C1 segment of cervical spinal cord (tissue), 14 donors: ENCODE results near the gene VWA5B1.
"Not testable (repeated sequence)": the region's sequence is repeated elsewhere in the genome, so short reads cannot be mapped to it uniquely, and the experiment has no call there.

Experiments
- DNase-seq, 14 donors: peaks; one replicate each; lab custom pipeline; 2025; lab: John Stamatoyannopoulos, UW

VWA5B1 gene

DNA sequence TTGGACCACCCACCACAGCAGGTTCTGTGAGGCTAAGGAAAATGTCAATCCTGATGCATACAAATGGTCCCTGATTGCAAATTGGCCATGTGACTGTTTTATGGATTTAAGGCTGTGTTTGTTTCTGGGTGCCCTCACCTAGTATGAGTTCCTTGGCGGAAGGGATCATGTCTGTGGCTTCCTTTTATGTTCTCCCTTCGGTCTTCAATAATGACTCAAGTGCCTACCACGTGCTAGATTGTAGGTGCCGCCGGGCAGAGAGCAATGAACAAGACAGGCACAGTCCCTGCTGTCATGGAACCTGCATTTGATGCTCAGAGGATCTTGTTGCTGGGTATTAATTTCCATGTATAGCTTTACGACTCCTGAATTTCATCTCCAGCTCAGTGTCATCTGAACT lies 9.8 kb upstream of the VWA5B1 start:
- DNase-seq = no peak

DNA sequence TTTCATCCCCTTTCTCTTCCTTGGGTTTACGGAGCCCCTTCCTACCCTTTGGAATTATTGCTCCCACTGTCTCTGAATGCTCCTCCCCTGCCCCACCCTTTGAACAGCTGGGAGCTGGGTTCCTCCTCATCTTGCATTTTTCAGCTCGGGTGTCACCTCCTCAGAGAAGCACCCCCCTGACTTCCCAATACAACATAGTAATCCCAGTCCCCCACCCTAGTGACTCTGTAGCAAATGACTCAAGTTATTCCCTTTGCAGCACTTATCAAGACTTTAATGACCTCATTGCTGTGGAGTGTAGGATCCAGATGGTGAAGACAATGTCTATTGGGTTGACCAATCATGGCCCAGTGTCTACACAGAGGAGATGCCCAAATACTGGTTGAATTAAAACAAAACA lies 8.9 kb upstream of the VWA5B1 start:
- DNase-seq = no peak

DNA sequence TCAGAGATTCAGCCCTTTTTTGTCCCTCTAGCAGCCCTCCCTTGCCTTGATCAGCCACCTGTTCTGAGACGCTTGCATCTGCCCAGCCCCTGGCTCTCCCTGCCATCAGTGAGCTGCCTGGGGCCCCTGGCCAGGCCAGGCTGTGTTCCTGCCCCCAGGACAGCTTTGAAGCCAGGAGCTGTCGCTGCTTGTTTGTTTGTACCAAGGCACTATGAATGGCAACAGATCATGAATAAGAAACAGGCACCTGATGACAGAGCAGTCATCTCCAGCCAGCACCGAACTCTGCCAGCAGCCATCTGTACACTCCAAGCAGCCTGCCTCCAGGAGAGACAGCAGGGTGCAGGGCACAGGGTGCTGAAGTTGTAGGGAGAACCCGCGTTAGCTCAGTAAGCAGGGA lies 8.1 kb upstream of the VWA5B1 start:
- peak in 4 of 14 donors; percentile 2 to 22 (median 6) for DNase-seq

DNA sequence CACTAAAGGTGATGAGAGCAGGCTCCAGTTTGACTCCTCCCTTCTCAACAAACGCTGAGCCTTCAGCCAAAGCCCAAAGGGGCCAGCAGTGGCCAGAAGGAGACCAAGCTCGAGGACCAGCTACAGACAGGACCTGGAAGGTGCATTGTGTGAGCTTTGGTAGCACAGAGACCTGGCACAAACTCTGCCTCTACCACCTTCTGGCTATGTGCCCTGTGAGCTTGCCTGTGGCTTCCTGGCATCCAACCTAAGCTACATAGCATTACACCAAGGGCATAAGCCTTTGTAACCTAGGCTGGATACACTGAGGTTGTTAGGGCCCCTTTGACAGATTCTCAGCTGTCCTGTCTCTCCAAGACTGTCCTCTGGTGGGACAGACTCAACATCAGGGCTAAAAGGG lies 6.6 kb upstream of the VWA5B1 start:
- DNase-seq = no peak

DNA sequence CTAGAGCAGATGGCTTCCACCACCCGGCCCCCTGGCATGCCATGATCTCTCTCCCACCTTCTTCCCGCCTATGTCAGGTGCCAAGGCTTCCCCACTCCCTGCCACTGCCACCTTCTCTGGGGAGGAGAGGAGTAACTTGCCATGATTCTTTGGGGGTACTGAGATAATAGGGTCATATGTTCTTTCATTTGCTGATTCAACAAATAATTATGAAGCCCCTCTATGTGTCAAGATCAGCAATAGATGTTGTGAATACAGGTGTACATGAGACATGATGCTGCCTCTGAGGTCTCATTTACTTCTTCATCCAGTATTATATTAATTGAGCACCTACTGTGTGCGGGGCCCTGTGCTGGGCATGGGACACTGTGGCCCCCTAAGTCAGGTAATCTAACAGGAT lies 6.0 kb upstream of the VWA5B1 start:
- no peak for DNase-seq

DNA sequence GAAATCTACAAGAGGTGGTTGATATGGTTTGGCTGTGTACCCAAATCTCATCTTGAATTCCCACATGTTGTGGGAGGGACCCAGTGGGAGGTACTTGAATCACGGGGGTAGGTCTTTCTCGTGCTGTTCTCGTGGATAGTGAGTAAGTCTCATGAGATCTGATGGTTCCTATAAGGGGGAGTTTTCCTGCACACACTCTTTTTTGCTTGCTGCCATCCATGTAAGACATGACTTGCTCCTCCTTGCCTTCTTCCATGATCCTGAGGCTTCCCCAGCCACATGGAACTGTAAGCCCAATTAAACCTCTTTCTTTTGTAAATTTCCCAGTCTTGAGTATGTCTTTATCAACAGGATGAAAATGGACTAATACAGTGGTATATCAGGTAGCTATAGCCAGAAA lies 5.2 kb upstream of the VWA5B1 start:
- DNase-seq = no peak

DNA sequence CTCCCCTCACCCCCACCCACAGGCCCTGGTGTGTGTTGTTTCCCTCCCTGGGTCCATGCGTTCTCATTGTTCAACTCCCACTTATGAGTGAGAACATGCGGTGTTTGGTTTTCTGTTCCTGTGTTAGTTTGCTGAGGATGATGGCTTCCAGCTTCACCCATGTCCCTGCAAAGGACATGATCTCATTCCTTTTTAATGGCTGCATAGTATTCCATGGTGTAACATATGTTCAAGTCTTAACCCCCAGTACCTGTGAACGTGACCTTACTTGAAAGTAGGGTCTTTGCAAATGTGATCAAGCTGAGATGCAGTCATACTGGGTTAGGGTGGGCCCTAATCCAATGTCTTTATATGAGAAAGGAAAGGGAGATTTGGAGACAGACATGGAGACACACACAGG lies 3.0 kb upstream of the VWA5B1 start:
- not testable (repeated sequence) for DNase-seq

DNA sequence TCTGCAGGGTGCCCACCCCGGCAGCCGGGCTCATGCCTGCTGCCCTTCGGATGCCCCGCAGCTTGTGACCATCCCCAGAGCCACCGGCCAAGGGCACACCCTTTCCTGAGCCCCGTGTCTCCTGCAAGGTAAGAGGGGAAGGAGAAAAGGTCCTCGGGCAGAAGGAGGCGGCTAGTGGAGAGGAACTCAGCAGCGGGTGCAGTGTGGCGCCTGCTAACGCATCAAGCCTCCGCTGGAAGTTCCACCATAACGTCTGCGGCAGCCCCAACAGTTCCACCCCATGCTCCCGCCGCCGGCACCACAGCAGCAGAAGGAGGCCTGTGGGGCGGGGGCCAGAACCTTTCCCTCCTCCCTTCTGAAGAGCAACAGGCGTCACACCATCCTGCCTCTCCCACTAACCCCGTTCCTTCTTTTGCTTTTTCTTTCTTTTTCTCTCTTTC lies 990 bp downstream of the VWA5B1 start:
- DNase-seq = peak in 1 of 14 donors; percentile 14

DNA sequence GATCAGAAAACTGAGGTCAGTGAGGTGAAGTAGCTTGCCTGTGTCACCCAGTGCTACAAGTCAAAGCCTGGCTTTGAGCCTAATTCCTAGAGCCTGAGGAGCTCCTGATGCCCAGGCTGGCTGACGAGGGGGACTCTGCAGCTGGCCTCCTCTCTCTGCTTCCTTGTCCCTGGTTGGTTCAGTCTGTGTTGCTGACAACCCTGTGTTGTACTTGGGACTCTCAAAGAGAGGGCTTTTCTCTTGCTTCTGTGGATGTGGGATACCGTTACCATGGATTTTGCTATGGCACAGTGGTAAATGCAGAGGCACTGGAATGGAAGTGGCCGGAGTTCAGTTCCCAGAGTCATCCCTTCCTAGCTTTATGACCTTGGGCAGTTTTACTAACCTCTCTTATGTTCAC lies 8.0 kb downstream of the VWA5B1 start:
- peak in 4 of 14 donors; percentile 2 to 20 (median 13) for DNase-seq

DNA sequence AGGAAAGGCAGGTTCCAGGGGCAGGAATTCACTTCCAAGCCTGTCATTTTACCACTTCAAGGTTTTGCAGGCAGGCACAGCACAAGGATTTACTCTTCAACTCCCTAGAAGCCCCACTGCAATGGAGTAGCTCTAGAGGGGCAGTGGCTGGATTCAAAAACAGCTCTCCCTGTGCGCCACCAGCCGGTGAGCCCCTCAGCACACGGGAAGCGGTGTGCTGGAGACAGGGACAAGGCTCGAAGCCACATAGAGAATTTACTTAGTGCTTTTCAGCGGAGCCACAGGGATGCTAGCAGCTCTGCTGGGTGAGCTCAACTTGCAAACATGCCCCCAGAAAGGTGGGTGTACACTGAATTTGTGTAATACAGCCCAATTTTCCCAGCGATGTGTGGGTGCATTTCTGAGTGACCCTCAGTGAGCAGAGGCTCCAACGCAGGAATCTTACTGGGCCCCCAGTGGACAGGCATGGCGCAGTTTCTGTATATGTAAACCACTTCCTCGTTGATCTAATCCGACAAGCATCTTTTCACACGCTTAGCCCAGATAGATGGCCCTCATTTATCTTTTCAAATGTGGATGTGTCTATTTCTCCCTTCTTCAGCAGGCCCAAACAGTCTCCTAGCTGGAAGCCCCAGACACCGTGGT lies 10.9 kb downstream of the VWA5B1 start:
- no peak for DNase-seq

DNA sequence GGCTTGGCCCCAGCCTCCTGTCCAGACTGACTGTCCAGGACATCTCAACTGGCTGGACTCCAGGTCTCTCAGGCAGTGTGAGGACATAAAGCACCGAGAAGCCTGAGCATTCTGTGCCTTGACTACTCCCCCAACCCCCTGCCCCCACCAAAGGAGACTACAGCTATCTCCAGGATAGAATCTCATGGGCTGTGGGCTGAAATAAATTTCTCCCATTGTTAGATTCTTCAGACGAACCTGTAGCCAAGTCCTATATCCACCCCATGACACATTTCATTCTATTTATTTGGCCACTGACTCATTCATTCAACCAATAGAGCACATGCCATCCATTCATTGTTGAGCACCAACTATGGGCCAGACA lies 11.4 kb downstream of the VWA5B1 start:
- no peak for DNase-seq

DNA sequence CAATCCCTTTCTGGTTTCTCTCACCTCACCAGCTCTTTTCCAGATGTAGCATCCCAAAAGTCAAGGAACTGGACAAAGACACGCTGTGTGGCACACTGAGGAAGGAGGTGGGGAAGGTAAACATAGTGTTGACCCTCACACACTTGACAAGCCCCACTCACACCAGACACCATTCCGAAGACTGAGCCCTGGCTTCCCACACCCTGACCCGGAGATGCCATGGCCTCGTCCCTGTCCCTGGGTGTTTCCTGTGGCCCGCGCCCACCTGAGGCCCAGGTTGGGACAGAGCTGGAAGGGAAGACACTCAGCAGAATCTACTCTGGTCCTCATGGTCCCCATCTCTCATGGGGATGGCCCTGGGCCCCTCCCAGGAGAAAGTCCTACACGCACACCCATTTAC lies 16.4 kb downstream of the VWA5B1 start:
- DNase-seq = no peak

DNA sequence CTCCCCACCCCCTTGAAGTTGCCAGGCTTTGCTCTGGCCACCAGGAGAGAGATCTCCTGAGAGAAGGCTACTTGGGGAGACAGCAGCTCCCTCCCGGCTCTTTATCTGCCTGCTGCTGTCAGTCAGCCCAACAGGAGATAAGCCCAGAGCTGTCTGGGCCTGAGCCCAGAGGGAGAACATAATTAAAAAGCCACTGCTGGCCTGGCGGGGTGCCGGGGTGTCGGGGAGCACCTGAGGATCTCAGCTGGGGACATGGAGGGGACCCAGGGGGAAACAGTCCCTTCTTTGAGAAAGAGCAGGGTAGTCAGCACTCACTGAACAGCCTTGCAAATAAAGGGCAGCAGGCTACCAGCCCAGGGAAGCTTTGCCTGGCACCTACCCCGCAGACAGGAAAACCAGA lies 17.9 kb downstream of the VWA5B1 start:
- DNase-seq = no peak

DNA sequence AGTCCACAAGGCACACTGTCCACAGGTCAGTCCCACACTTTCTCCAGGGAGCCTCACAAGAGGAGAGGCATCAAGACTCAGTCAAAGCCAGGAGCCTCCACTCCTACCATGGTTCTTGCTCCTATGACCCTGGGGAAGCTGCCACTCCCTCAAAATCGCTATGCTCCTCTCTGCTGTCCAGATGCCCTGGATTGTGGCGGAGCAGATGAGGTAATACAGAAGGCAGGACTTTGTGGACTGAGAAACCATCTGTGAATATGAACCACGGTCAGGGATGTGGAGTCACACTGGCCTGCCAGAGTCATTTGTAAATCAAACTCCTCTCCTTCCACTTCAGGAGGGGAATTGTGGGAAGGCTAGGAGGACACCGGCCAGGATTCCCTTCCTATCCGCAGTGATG lies 20.6 kb downstream of the VWA5B1 start:
- no peak for DNase-seq

DNA sequence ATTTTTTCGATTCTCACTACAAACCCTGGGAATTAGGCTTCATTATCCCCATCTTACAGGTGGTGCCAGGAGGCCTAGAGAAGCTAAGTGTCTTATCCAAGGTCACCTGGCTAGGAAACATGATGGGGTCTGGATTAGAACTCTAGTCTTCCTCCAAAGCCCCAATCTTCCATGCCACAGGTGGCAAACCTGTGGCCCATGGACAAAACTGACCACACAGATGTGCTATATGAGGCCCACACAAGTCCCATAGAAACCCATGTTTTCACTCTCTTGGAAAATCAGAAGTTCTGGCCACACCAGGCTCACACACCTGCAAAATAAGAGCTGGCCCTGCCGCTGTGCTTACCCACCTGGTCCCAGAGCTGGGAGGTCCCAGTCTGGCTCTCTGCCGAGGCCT lies 21.6 kb downstream of the VWA5B1 start:
- no peak for DNase-seq

DNA sequence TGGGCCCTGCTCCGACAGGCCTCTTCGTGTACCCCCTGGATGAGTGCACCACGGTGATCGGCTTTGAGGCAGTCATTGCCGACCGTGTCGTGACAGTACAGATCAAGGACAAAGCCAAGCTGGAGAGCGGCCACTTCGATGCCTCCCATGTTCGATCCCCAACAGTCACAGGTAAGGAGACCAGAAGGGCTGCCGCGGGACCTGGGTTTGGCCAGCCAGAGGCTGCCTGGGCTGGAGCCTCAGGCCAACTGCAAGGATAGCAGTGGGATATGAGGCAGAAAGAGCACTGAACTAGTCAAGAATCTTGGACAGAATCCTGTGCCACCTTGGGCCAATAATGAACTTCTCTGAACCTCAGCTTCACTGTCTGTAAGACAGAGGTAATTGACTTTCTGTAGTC lies 22.1 kb downstream of the VWA5B1 start:
- DNase-seq = no peak

DNA sequence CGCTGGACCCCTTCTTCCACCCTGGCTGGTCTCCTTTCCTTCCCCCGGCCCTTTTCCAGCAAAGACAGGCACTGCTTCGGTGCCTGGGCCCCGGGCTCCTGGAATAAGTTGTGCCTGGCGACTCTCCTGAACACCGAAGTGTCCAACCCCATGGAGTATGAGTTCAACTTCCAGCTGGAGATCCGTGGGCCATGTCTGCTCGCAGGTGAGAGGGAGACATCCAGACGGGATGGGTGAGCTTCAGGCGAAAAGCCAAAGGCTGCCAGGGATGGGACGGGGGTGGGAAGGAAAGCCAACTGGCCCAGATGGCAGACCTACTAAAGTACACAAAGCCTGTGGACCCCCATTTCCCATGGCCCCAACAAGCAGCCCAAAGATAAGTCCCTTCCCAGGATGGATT lies 26.8 kb downstream of the VWA5B1 start:
- no peak for DNase-seq

DNA sequence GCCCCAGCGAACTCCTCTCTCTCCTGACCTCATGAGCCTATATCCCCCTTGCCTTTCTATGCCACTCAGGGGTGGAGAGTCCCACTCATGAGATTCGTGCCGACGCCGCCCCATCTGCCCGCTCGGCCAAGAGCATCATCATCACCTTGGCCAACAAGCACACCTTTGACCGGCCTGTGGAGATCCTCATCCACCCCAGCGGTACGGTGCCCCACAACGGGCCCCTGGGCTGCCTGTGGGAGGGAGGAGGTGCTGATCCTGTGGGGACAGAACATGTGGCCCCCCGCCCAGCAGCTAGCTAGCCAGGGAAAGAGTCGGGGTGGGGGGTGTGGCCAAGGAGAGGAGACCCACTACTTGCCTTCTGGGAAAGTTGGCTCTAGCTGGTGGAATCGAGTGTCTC lies 27.8 kb downstream of the VWA5B1 start:
- no peak for DNase-seq

DNA sequence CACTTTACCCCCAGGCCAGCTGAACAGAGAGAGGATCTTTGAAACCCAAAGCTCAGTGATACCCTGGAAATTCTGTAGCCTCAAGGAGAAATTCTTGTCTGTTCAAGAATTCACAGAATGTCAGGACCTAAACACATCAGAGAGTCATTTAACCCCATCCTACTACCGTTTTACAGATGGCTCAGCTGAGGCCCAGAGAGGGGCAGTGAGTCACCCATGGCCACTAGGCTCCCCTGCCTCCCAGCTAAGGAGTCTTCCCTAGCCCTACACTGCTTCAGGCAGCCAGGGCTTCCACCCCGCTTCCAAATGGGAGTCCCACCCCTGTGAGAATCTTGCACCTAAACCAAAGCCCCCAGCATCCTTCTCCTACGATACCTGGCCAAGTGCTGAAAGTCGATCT lies 28.3 kb downstream of the VWA5B1 start:
- DNase-seq = no peak

DNA sequence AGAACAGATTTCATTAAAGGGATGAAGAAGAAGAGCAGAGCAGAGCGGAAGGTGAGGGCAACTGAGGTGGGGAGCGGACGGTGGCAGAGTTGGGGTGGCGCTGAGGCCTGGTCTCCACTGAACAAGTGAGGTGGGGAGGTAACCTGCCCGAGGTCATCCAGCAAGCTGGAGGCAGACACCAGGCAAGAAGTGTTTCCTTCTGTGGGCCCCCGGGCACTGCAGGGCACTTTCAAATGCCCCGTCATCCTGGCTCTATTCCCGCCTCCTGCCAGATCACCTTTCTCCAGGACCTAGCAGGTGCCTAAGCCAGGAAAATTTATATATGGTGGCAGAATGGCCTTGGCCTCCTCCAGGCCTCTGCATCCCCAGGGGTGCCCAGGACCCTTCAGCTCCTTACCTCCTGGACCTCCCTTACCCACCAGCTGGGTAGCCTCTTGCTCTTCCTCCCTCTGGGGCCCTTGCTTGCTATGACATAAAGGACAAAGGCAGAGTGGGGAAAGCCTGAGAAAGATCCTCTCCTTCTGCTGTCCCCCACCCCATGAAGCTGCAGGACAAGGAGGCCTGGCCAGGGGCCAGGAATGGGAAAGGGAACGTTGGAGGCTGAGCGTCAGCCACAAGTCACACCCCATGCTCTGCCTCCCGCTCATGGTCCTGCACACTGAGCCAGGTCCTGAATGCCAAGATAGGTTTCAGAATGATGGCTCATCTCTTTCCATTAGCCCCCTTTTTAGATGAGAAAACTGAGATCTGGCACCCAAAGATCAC lies 29.0 kb downstream of the VWA5B1 start:
- DNase-seq = no peak

DNA sequence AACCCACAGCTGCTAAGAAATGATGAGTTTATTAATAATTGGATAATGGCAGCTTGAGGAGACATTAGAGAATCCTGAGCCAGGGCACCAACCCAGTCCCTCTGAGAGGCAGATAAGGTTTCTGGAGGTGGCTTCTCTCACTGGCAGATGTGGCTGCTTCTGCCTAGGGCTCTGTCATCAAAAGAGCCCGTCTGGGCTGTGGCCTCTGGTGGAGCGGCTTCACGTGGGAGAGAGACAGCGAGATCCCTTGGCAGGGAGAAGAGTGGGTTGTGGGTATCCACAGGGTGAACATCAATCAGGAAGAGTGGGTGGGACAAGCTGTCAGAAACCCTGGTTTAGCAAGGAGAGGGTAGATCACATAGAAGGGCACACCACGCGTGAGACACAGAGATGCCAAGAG lies 30.0 kb downstream of the VWA5B1 start:
- no peak for DNase-seq

DNA sequence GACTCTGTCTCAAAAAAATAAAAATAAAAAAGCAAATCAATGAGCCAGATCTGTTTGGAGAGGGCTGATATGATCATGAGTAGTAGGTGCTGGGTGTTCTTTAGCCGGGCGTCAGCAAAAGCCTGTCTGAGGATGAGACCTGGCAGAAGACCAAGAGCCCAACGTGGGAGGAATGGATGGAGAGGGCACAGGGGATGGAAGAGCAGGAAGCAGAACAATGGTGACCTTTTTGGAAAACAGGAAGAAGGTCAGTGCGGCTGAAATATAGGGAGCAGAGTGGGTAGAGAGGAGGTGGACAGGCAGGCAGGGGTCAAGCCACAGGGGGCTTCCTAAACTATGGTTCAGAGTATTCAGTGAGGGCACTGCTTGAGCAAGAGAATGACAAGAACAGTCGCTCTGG lies 30.9 kb downstream of the VWA5B1 start:
- no peak for DNase-seq

DNA sequence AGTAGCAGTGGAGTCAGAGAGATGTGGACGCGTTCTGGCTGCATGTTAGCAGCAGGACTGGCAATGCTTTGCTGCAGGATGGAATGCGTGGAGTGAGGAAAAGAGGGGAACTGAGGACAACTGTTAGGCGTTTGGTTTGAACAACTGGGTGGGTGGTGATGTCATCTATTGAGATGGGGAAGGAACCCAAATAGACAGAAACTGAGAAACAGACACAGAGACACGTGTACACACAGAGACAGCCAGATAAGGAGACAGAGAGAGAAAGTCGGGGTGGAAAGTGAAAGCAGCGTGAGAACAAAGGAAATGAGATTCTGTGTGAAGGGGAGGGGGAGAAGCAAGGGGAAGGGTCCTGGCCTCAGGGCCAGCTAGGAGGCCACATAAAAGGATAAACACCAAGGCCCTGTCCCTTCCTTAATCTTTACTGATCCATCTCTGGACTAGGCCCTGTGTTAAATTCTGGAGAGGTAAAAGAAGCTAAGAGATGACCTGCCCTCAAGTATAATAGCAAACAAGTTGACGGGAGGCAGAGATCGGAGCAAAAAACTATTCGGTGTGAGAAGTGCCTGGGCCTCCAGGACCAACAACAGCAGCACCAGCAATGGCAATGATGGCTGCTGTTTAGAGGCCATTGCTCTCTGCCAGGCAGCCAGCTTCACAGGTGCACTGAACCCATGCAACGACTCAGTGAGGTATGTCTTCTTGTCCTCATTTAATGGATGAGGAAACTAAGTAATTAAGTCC lies 31.6 kb downstream of the VWA5B1 start:
- peak in 1 of 14 donors; percentile 0 for DNase-seq
